ENCODE measurements around the gene DOCK11. TPM values are rescaled to one million over a fixed set of nuclear protein-coding genes. Genes with fewer than 3 reads are reported as not detected.

Gene DOCK11
- total RNA-seq, 2 donors from 2014 or later = 34.3 to 43.2 TPM

GRCh38 chrX:118596390-118596789 lies 100.8 kb downstream of the DOCK11 start:
- intact Hi-C loops (cut with DNase I) = no loop called here
- DNase-seq (ENCODE audit: low spot score) = no peak

GRCh38 chrX:118603981-118604380 lies 108.4 kb downstream of the DOCK11 start:
- intact Hi-C loops (cut with DNase I) = loop anchor here (5.0 to 10.0 kb wide), 2 partner anchors 142 to 149 kb away; no protein-coding TSS in a partner anchor
- no peak for DNase-seq (ENCODE audit: low spot score)

- intact Hi-C loops (cut with DNase I) = no loop called here
- no peak for DNase-seq (ENCODE audit: low spot score)
These were observed 116.7 kb downstream of the DOCK11 start for GRCh38 chrX:118612290-118612689.

- DNase-seq (ENCODE audit: low spot score) = no peak
These were observed 118.5 kb downstream of the DOCK11 start for GRCh38 chrX:118614150-118614549.

GRCh38 chrX:118615141-118615540 lies 119.5 kb downstream of the DOCK11 start:
- intact Hi-C loops (cut with DNase I) = no loop called here
- no peak for DNase-seq (ENCODE audit: low spot score)

More at GRCh38 chrX:118614150-118614549, 118.5 kb downstream of the DOCK11 start:
- intact Hi-C loops (cut with DNase I) = no loop called here

- intact Hi-C loops (cut with DNase I) = no loop called here
- no peak for DNase-seq (ENCODE audit: low spot score)
These were observed 125.6 kb downstream of the DOCK11 start for GRCh38 chrX:118621081-118621759.

- no peak for DNase-seq (ENCODE audit: low spot score)
- intact Hi-C loops (cut with DNase I) = no loop called here
These were observed 127.4 kb downstream of the DOCK11 start for GRCh38 chrX:118623062-118623461.

- DNase-seq (ENCODE audit: low spot score) = no peak
- intact Hi-C loops (cut with DNase I) = no loop called here
These were observed 130.7 kb downstream of the DOCK11 start for GRCh38 chrX:118626346-118626745.

- no peak for DNase-seq (ENCODE audit: low spot score)
- intact Hi-C loops (cut with DNase I) = no loop called here
These were observed 131.6 kb downstream of the DOCK11 start for GRCh38 chrX:118627084-118627758.

- DNase-seq (ENCODE audit: low spot score) = no peak
- intact Hi-C loops (cut with DNase I) = no loop called here
These were observed 135.2 kb downstream of the DOCK11 start for GRCh38 chrX:118630848-118631247.

GRCh38 chrX:118631586-118631985 lies 136.0 kb downstream of the DOCK11 start:
- DNase-seq (ENCODE audit: low spot score) = no peak
- intact Hi-C loops (cut with DNase I) = no loop called here

GRCh38 chrX:118632862-118633261 lies 137.2 kb downstream of the DOCK11 start:
- intact Hi-C loops (cut with DNase I) = no loop called here
- no peak for DNase-seq (ENCODE audit: low spot score)

GRCh38 chrX:118633530-118633929 lies 137.9 kb downstream of the DOCK11 start:
- no peak for DNase-seq (ENCODE audit: low spot score)
- intact Hi-C loops (cut with DNase I) = no loop called here

GRCh38 chrX:118634336-118634735 lies 138.7 kb downstream of the DOCK11 start:
- DNase-seq (ENCODE audit: low spot score) = no peak
- intact Hi-C loops (cut with DNase I) = no loop called here

GRCh38 chrX:118637997-118638396 lies 142.4 kb downstream of the DOCK11 start:
- DNase-seq (ENCODE audit: low spot score) = no peak
- intact Hi-C loops (cut with DNase I) = no loop called here

GRCh38 chrX:118644378-118644777 lies 148.8 kb downstream of the DOCK11 start:
- no peak for DNase-seq (ENCODE audit: low spot score)
- intact Hi-C loops (cut with DNase I) = loop anchor here in 1 of 2 donors (10.0 kb wide), 1 partner anchor 160 kb away; no protein-coding TSS in a partner anchor

GRCh38 chrX:118652717-118653116 lies 157.1 kb downstream of the DOCK11 start:
- intact Hi-C loops (cut with DNase I) = no loop called here
- DNase-seq (ENCODE audit: low spot score) = no peak

GRCh38 chrX:118654331-118654730 lies 158.7 kb downstream of the DOCK11 start:
- intact Hi-C loops (cut with DNase I) = no loop called here
- no peak for DNase-seq (ENCODE audit: low spot score)

- intact Hi-C loops (cut with DNase I) = no loop called here
- DNase-seq (ENCODE audit: low spot score) = no peak
These were observed 160.1 kb downstream of the DOCK11 start for GRCh38 chrX:118655561-118656246.

- intact Hi-C loops (cut with DNase I) = no loop called here
- DNase-seq (ENCODE audit: low spot score) = no peak
These were observed 161.8 kb downstream of the DOCK11 start for GRCh38 chrX:118657413-118657812.
